ENCODE measurements around the gene TIMM22.

GRCh38 chr17:958712-959451 is 38.0 kb upstream of the TIMM22 start:
- TF ChIP-seq EP300 (IDR thresholded peaks at IDR 0.05) (no peak), POLR2A (IDR thresholded peaks at IDR 0.05) (no peak), CTCF (IDR thresholded peaks at IDR 0.05) (no peak), POLR2AphosphoS5 (IDR thresholded peaks at IDR 0.05) (no peak)

All from stomach (tissue), 4 donors.